Fibroblast of mammary gland (primary cell): ENCODE data around the gene TCP1.

Source experiments
- DNase-seq: peaks from one replicate; pipeline ENCODE4 v3.0.0-alpha.2; 2010; ENCODE audit warnings: low read depth
- H3K4me3 ChIP-seq: 2 replicates; pipeline ENCODE4 v1.5.1; 2011; ENCODE audit warnings: low read depth, mild to moderate bottlenecking, low read length, moderate library complexity; ENCODE audit not compliant: control insufficient read depth
- TF ChIP-seq, protein P1 (sequence below): conservative IDR thresholded peaks from 2 replicates; pipeline ENCODE4 v1.5.1; 2011; ENCODE audit warnings: low read depth, low read length, inconsistent platforms; ENCODE audit not compliant: control insufficient read depth, insufficient read depth

Gene TCP1

DNA sequence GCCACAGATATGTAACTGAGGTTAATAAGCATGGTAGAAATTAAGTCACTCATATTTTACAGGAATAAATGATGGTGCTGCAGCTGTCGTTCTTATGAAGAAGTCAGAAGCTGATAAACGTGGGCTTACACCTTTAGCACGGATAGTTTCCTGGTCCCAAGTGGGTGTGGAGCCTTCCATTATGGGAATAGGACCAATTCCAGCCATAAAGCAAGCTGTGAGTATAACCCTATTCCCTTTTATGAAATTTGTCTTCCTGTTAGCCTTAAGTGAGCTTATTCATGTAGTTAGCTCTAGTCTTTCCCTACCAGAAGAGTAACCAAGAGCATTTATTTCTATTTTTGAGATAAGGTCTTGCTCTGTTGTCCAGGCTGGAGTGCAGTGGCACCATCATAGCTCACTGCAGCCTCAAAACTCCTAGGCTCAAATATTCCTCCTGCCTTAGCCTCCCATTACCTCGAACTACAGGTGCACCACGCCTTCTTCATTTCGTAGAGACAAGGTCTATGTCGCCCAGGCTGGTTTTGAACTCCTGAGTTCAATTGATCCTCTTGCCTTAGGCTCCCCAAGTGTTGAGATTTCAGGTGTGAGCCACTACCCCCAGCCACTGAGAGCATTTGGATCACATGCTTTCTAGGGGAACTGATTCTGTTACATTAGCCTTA, 12.0 kb downstream of the TCP1 start:
- TF ChIP-seq, protein P1, sequence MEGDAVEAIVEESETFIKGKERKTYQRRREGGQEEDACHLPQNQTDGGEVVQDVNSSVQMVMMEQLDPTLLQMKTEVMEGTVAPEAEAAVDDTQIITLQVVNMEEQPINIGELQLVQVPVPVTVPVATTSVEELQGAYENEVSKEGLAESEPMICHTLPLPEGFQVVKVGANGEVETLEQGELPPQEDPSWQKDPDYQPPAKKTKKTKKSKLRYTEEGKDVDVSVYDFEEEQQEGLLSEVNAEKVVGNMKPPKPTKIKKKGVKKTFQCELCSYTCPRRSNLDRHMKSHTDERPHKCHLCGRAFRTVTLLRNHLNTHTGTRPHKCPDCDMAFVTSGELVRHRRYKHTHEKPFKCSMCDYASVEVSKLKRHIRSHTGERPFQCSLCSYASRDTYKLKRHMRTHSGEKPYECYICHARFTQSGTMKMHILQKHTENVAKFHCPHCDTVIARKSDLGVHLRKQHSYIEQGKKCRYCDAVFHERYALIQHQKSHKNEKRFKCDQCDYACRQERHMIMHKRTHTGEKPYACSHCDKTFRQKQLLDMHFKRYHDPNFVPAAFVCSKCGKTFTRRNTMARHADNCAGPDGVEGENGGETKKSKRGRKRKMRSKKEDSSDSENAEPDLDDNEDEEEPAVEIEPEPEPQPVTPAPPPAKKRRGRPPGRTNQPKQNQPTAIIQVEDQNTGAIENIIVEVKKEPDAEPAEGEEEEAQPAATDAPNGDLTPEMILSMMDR, result no peak
- H3K4me3 ChIP-seq, result no peak overlapping the region

GRCh38 chr6:159772196-159772595, 17.2 kb downstream of the TCP1 start:
- no peak overlapping the region for H3K4me3 ChIP-seq
- no peak for DNase-seq
- TF ChIP-seq, protein P1, result no peak

More for the DNA sequence above, 12.0 kb downstream of the TCP1 start:
- no peak for DNase-seq

GRCh38 chr6:159769470-159769869, 19.9 kb downstream of the TCP1 start:
- H3K4me3 ChIP-seq, result no peak overlapping the region
- TF ChIP-seq, protein P1, result no peak
- DNase-seq, result no peak

GRCh38 chr6:159766906-159767305, 22.5 kb downstream of the TCP1 start:
- TF ChIP-seq, protein P1, result no peak
- H3K4me3 ChIP-seq, result no peak overlapping the region
- no peak for DNase-seq

GRCh38 chr6:159762681-159763293, 26.6 kb downstream of the TCP1 start:
- no peak for DNase-seq
- TF ChIP-seq, protein P1, result no peak
- peak overlapping the region; percentile 89 for H3K4me3 ChIP-seq

- H3K4me3 ChIP-seq, result peak within 1 kb of the TSS; percentile 89
- TF ChIP-seq, protein P1, result no peak
- peak; percentile 94 for DNase-seq
These were observed 27.3 kb downstream of the TCP1 start, which contains the start of gene ACAT2 for GRCh38 chr6:159761873-159762680. ACAT2 (plus strand) TSS chr6:159762045; CDS start chr6:159762088, 43 bp downstream.
